Stimulated activated CD4-positive, alpha-beta T cell treated with anti-CD3 and anti-CD28 coated beads, Interleukin-12 subunit alpha, Interleukin-12 subunit beta, amount 100 ng/mL, for 4 hours (primary cell): ENCODE results near the gene TMEM132C.
"Not testable (repeated sequence)": the region's sequence is repeated elsewhere in the genome, so short reads cannot be mapped to it uniquely, and the experiment has no call there.

Experiments used
- DNase-seq: peaks from one replicate; pipeline ENCODE4 v3.0.0-alpha.2; 2020

Gene TMEM132C

DNA sequence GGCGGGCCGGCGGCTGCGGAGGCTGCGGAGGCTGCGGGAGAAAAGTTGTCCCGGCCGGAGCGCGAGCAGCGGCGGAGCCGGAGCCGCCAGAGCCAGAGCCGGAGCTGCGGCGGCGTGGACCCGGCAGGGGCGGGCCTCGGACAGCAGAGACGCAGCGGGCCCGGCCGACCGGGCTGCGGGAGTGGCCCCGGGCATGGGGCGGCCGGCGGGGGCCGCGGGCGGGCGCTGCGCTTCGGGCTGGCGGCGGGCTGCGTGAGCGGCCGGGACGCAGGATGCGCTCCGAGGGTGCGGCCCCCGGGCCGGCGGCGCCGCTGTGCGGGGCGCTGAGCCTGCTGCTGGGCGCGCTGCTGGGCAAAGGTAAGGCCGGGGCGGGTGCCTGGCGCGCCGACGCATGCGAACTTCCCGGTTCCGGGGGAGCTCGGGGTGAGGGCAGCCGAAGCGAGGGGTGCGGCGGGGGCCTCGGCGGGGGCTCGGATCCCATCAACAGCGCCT lies at the start of gene TMEM132C:
TSS of gene TMEM132C (plus strand) at position 40 of the 492 bp plus-strand sequence. CDS start at position 273, 233 bp downstream.
- no peak for DNase-seq

DNA sequence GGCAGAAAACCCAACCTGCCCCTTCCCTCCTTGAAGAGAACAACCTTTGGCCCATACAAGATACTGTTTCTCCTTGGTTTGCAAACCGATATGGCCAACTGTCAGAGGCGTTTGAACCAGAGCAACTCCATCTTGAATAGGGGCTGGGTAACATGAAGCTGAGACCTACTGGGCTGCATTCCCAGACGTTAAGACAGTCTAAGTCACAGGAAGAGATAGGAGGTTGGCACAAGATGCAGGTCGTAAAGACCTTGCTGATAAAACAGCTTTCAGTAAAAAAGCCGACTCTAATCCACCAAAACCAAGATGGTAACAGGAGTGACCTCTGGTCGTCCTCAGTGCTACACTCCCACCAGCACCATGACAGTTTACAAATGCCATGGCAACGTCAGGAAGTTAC lies 42.7 kb upstream of the TMEM132C start:
- DNase-seq, result no peak

GRCh38 chr12:128228581-128228980 lies 38.4 kb upstream of the TMEM132C start:
- DNase-seq, result no peak

GRCh38 chr12:128235635-128236417 lies 31.1 kb upstream of the TMEM132C start:
- DNase-seq, result no peak

- no peak for DNase-seq
These were observed 30.4 kb upstream of the TMEM132C start for GRCh38 chr12:128236525-128236924.

- no peak for DNase-seq
These were observed 26.2 kb upstream of the TMEM132C start for GRCh38 chr12:128240745-128241144.

DNA sequence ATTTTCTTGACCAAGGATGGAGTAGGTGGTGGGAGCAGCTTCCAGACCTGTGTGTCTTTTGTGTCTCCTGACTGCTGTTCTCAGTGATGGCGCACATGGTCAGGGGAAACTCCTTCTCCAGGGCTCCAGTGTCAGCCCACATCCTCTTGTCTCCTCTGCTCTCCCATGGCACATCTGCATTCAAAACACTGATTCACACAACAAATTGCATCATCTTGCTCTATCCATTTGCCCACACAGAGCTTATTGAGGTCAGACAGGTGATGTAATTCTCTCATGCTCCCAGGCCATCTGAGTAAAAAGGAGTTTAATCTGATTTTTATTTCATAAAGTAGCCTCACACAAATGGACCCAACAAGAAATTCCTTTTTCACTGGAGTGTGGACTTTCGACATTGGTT lies 21.8 kb upstream of the TMEM132C start:
- no peak for DNase-seq

DNA sequence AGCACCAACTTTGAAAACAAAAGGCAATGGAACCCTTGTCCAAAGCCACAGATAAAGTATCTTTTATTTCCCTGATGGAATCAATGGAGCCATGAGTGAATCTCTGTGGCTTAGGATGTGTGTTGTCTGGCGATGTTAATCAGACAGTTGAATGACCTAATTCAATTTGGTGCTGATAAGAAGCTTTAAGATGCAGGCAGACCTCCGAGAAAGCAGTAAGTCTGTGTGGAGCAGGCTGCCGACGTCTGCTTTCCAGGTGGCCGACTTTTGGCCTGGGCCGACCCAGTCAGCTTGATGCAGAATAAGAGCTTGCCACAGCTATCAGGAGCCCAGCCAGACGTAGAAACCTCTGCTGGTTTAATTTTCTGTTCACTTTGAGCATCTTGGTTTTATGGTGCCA lies 21.1 kb upstream of the TMEM132C start:
- DNase-seq, result no peak

DNA sequence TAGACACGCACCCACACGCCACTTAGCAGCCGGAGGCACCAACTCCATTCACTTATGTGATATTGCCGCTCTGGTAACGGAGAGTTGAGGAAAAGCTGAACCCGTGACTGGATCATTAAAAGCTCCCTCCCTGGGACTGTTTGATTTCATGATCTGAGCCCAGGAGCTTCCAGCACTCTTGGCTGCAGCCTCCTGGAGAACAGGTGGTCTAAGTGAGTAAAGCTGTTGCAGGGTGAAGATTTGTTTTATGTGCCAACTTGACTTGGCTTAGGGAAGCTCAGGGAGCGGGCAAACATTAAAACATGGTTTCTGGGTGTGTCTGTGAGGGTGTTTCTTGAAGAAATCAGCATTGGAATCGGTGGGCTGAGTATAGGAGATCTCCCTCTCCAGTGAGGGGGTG lies 16.9 kb upstream of the TMEM132C start:
- DNase-seq, result no peak

- DNase-seq, result not testable (repeated sequence)
These were observed 13.1 kb upstream of the TMEM132C start for GRCh38 chr12:128253829-128254228.

- no peak for DNase-seq
These were observed 8.0 kb upstream of the TMEM132C start for GRCh38 chr12:128258866-128259555.

GRCh38 chr12:128259556-128260070 lies 7.4 kb upstream of the TMEM132C start:
- DNase-seq, result no peak

DNA sequence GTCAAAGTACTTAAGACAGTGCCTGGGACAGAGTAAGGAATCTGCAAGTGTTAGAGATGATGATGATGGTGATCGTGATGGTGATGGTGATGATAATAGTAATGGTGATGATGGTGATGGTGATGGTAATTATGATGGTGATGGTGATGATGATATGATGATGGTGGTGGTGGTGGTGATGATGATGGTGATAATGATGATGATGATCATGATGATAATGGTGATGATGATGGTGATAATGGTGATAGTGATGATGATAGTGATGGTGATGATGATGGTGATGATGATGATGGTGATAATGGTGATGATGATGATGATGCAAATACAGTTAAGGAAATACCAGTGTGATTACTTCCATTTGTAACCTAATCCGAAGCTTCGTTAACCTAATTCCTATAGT lies 5.2 kb upstream of the TMEM132C start:
- DNase-seq, result no peak

GRCh38 chr12:128265566-128265965 lies 1.4 kb upstream of the TMEM132C start:
- DNase-seq, result no peak

DNA sequence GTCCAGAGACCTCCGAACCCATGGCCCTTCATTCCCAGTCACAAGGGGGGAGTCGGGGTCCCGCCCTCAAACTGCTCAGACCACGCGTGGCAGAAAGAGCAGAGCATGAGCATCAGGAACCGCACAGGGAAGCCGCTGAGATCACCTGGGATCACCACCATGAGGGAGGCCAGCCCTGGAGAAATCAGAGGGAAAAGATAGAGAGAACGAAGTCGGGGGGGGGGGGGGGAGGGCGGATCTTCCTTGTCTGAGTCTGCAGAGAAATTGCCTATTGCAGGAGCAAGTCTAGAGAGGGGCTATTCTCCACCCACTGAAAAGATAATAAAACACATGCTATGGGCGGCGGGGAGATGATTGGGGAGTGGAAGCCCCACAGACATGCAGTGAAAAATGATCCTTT lies 884 bp upstream of the TMEM132C start:
- DNase-seq, result no peak

DNA sequence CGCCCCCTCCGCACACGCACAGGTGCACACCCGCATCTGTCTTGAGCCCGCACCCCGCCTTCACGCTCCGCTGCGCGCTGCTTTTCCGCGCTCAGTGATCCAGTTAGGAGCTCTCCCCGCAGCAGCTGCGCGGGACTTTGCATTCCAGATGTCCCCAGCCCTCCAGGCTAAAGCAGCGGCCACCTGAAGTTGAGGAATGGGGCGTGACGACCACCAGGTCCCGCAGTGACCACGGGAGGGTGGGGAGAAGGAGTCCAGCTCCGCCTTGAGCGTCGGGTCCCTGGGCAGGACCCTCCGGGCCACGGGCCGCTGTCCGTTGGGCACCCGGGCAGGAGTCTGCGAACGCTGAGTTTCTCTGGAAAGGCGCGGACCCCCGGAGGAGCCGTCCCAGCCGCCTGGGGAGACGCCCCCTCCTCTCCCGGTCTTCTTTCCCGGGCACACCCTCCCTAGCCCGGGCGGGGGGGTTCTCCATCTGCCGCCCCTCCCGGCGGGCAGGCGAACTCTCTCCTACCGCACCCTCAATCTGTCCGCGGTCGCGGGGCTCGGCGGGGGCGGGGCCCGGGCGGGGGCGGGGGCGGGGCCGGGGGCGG lies 334 bp upstream of the TMEM132C start:
- DNase-seq, result no peak

DNA sequence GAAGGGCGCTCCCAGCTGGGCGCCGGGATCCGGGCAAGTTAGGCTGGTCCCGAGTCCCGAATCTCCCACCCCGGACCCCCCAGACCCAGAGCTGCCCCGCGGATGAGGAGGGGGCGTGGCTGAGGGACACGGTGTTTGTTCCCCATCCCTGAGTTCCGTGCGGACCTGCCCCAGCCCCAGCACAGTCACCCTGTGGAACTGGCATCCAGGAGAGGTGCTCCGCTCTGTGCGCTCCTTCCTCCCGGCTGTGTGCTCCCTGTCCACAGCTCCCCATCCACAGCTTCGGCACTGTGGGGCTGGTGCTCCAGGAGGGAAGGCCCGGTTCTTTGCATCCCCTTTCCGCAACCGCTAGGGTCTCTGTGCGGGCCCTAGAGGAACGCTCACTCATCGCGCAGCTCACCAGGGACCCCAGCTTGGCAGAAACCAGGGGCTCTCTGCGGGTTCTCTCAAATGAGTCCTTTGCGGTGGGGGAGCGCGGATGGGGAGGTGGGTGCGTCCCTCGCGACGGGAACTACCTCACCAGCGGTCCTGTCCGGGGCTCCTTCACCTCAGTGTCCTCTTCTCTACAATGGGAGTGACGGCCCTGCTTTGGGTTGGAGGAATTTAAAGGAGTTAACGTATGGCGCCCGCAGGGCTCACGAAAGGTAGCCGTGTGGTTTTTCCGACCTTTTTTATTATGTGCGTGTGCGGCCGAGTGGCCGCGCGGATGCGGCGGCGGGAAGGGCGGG lies 845 bp downstream of the TMEM132C start:
- DNase-seq, result no peak

- no peak for DNase-seq
These were observed 1.5 kb downstream of the TMEM132C start for GRCh38 chr12:128268379-128268995.

DNA sequence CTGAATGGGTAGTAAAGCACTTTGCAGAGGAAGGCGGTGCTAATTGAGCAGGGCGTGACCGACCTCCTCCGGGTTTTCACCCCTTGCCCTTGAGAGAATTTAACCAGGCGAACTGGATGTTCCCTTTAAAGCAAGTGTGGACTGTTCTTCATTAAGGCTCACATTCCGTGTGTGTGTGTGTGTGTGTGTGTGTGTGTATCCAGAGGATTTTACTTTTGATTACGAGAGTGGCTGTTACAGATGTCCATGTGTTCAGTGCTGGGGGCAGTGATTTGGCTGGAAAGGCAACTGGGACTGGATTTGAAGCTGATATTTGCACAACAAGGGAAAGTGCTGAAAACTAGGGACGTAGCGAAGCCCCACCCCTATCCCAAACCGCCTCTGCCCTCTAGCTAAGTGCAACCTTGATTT lies 2.2 kb downstream of the TMEM132C start:
- no peak for DNase-seq

DNA sequence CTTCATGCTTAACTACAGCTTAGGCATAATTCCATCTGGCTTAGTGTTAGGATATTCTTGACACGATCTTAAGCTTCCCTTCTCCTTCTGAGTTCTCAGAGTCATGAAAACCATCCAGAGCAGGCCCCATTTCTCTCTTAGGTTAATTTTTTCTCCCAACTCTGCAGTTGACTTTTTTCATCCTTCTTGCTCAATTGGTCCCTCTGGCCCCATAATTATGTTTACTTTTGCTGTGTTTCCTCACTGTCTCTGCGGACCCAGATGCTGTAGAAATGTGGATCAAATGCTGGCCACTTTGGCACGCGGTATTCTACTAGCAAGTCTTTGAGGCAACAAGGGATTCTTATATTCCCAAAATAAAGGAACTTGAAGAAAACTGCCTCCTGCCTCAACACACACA lies 9.5 kb downstream of the TMEM132C start:
- no peak for DNase-seq

- no peak for DNase-seq
These were observed 20.0 kb downstream of the TMEM132C start for GRCh38 chr12:128286970-128287369.

DNA sequence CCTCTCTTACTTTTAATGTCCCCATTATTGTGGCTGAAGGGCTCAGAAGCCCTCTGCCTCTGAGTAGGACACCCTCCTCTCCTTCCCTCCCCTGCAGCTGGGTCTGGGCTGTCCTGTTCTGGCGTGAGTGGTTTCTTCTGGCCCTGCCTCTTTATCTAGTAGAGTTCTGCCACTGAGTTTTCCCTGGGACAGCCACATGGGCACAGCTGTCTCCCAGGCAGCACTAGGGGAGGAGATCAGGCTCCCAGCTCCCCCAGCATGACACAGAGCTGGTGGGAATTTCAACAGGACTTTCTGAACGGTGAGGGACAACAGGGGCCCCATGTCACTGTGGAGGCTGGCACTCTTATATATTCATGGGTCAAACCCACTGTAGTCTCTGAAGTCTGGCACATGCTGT lies 21.4 kb downstream of the TMEM132C start:
- DNase-seq, result no peak
